Activated T-helper 1 cell treated with anti-CD3 and anti-CD28 coated beads, Interleukin-12 subunit alpha, Interleukin-12 subunit beta, Interleukin-2, Interleukin-4 antibody, amounts not matched to agents 30 ng/mL and 10 ng/mL and 1 ng/mL, durations not matched to agents 14 hours and 24 hours and 36 hours (primary cell): ENCODE measurements around the gene BRSK2. TPM values are rescaled to one million over a fixed set of nuclear protein-coding genes. Genes with fewer than 3 reads are reported as not detected.
"Not testable (repeated sequence)": the region's sequence is repeated elsewhere in the genome, so short reads cannot be mapped to it uniquely, and the experiment has no call there.

ENCODE experiments used
- DNase-seq: peaks from one replicate; pipeline ENCODE4 v3.0.0; 2021; ENCODE audit warnings: low spot score
- H3K27ac Mint-ChIP-seq: one replicate; pipeline ENCODE4 v1.8.0; 2021; ENCODE audit warnings: mild to moderate bottlenecking, mixed read lengths
- H3K27me3 Mint-ChIP-seq: one replicate; pipeline ENCODE4 v1.8.0; 2022; ENCODE audit warnings: mild to moderate bottlenecking, moderate library complexity, mixed read lengths; ENCODE audit not compliant: insufficient read depth
- H3K36me3 Mint-ChIP-seq: one replicate; pipeline ENCODE4 v1.8.0; 2021; ENCODE audit warnings: low read depth, mixed read lengths
- H3K4me1 Mint-ChIP-seq: one replicate; pipeline ENCODE4 v1.8.0; 2021; ENCODE audit warnings: low read depth, mixed read lengths
- H3K4me3 Mint-ChIP-seq: one replicate; pipeline ENCODE4 v1.8.0; 2021; ENCODE audit warnings: mild to moderate bottlenecking, moderate library complexity, mixed read lengths
- H3K9me3 Mint-ChIP-seq: one replicate; pipeline ENCODE4 v1.8.0; 2021; ENCODE audit warnings: mixed read lengths
- intact Hi-C: fragments of 100-400 bp; cut with micrococcal nuclease; formaldehyde crosslinking; loops from one replicate; pipeline ENCODE4 v1.15.1; 2024
- total RNA-seq: library from RNA; stranded (reverse); gene quantifications from 2 replicates; pipeline ENCODE4 v1.2.3, GENCODE V29; 2022

BRSK2 gene
- 0.36 and 0.47 TPM in 2 replicates for total RNA-seq

GRCh38 chr11:1389932-1390568, at the start of gene BRSK2:
TSS of gene BRSK2 (plus strand) at chr11:1389934. CDS start at chr11:1390285, 351 bp downstream.
- H3K36me3 Mint-ChIP-seq: no peaks in the 10 kb centered on the region
- no peak for DNase-seq
- no peaks in the 10 kb centered on the region for H3K9me3 Mint-ChIP-seq
- no peaks in the 10 kb centered on the region for H3K4me1 Mint-ChIP-seq
- no peak within 1 kb of the TSS for H3K27ac Mint-ChIP-seq
- peak within 1 kb of the TSS; percentile 30 for H3K4me3 Mint-ChIP-seq
- peaks cover 33% of the 10 kb centered on the region for H3K27me3 Mint-ChIP-seq
- intact Hi-C loops: loop anchor here (1.0 to 10.0 kb wide), 5 partner anchors 80 to 695 kb away; partner anchors contain the start of genes CTSD, DEAF1, DUSP8 and TMEM80

- no peak for DNase-seq
- peaks cover 8% of the 10 kb centered on the region for H3K4me1 Mint-ChIP-seq
- no peaks in the 10 kb centered on the region for H3K9me3 Mint-ChIP-seq
- H3K4me3 Mint-ChIP-seq: no peak overlapping the region
- no peaks in the 10 kb centered on the region for H3K36me3 Mint-ChIP-seq
- no peak overlapping the region for H3K27ac Mint-ChIP-seq
- intact Hi-C loops: no loop called here
- peaks cover 9% of the 10 kb centered on the region for H3K27me3 Mint-ChIP-seq
Measured at GRCh38 chr11:1340111-1340510, 49.6 kb upstream of the BRSK2 start.

- H3K9me3 Mint-ChIP-seq, H3K4me3 Mint-ChIP-seq, H3K27ac Mint-ChIP-seq, intact Hi-C loops, H3K36me3 Mint-ChIP-seq, DNase-seq, H3K27me3 Mint-ChIP-seq, H3K4me1 Mint-ChIP-seq: not testable (repeated sequence)
Measured at GRCh38 chr11:1341226-1341625, 48.5 kb upstream of the BRSK2 start.

GRCh38 chr11:1341928-1342524, 47.7 kb upstream of the BRSK2 start:
- Mint-ChIP-seq H3K27me3 (peaks cover 9% of the 10 kb centered on the region), H3K9me3 (no peaks in the 10 kb centered on the region), H3K4me1 (no peaks in the 10 kb centered on the region), H3K36me3 (no peaks in the 10 kb centered on the region), H3K4me3 (no peak overlapping the region), H3K27ac (no peak overlapping the region)
- intact Hi-C loops: no loop called here
- DNase-seq: no peak

- Mint-ChIP-seq H3K9me3 (no peaks in the 10 kb centered on the region), H3K27ac (no peak overlapping the region), H3K4me3 (no peak overlapping the region), H3K27me3 (peaks cover 6% of the 10 kb centered on the region), H3K36me3 (no peaks in the 10 kb centered on the region), H3K4me1 (no peaks in the 10 kb centered on the region)
- intact Hi-C loops: no loop called here
- no peak for DNase-seq
Measured at GRCh38 chr11:1342946-1343345, 46.8 kb upstream of the BRSK2 start.

GRCh38 chr11:1343391-1344055, 46.2 kb upstream of the BRSK2 start:
- no peak overlapping the region for H3K4me3 Mint-ChIP-seq

GRCh38 chr11:1344056-1344635, 45.6 kb upstream of the BRSK2 start:
- DNase-seq: no peak
- Mint-ChIP-seq H3K9me3 (no peaks in the 10 kb centered on the region), H3K27ac (no peak overlapping the region), H3K36me3 (no peaks in the 10 kb centered on the region), H3K27me3 (no peaks in the 10 kb centered on the region), H3K4me1 (no peaks in the 10 kb centered on the region), H3K4me3 (no peak overlapping the region)
- intact Hi-C loops: no loop called here

More at GRCh38 chr11:1343391-1344055, 46.2 kb upstream of the BRSK2 start:
- intact Hi-C loops: no loop called here
- no peak overlapping the region for H3K27ac Mint-ChIP-seq
- no peaks in the 10 kb centered on the region for H3K36me3 Mint-ChIP-seq
- DNase-seq: no peak
- no peaks in the 10 kb centered on the region for H3K27me3 Mint-ChIP-seq
- H3K4me1 Mint-ChIP-seq: no peaks in the 10 kb centered on the region
- no peaks in the 10 kb centered on the region for H3K9me3 Mint-ChIP-seq

GRCh38 chr11:1345737-1346513, 43.8 kb upstream of the BRSK2 start:
- Mint-ChIP-seq H3K4me3 (no peak overlapping the region), H3K27ac (no peak overlapping the region), H3K9me3 (no peaks in the 10 kb centered on the region), H3K36me3 (no peaks in the 10 kb centered on the region), H3K27me3 (no peaks in the 10 kb centered on the region), H3K4me1 (no peaks in the 10 kb centered on the region)
- intact Hi-C loops: no loop called here
- DNase-seq: no peak

- Mint-ChIP-seq H3K27me3 (no peaks in the 10 kb centered on the region), H3K4me3 (no peak overlapping the region), H3K4me1 (no peaks in the 10 kb centered on the region), H3K36me3 (no peaks in the 10 kb centered on the region), H3K9me3 (no peaks in the 10 kb centered on the region), H3K27ac (no peak overlapping the region)
- intact Hi-C loops: no loop called here
- DNase-seq: no peak
Measured at GRCh38 chr11:1346669-1347390, 42.9 kb upstream of the BRSK2 start.

- H3K4me3 Mint-ChIP-seq, H3K36me3 Mint-ChIP-seq, H3K27ac Mint-ChIP-seq, DNase-seq, H3K27me3 Mint-ChIP-seq, intact Hi-C loops, H3K9me3 Mint-ChIP-seq, H3K4me1 Mint-ChIP-seq: not testable (repeated sequence)
Measured at GRCh38 chr11:1347411-1347999, 42.2 kb upstream of the BRSK2 start.

GRCh38 chr11:1348146-1348795, 41.5 kb upstream of the BRSK2 start:
- peaks cover 2% of the 10 kb centered on the region for H3K27me3 Mint-ChIP-seq
- no peaks in the 10 kb centered on the region for H3K36me3 Mint-ChIP-seq

More at GRCh38 chr11:1348146-1348795, 41.5 kb upstream of the BRSK2 start:
- Mint-ChIP-seq H3K27ac (no peak overlapping the region), H3K4me1 (no peaks in the 10 kb centered on the region), H3K4me3 (no peak overlapping the region), H3K9me3 (no peaks in the 10 kb centered on the region)
- no peak for DNase-seq
- intact Hi-C loops: no loop called here
